ENCODE data around the gene HTT.

DNA sequence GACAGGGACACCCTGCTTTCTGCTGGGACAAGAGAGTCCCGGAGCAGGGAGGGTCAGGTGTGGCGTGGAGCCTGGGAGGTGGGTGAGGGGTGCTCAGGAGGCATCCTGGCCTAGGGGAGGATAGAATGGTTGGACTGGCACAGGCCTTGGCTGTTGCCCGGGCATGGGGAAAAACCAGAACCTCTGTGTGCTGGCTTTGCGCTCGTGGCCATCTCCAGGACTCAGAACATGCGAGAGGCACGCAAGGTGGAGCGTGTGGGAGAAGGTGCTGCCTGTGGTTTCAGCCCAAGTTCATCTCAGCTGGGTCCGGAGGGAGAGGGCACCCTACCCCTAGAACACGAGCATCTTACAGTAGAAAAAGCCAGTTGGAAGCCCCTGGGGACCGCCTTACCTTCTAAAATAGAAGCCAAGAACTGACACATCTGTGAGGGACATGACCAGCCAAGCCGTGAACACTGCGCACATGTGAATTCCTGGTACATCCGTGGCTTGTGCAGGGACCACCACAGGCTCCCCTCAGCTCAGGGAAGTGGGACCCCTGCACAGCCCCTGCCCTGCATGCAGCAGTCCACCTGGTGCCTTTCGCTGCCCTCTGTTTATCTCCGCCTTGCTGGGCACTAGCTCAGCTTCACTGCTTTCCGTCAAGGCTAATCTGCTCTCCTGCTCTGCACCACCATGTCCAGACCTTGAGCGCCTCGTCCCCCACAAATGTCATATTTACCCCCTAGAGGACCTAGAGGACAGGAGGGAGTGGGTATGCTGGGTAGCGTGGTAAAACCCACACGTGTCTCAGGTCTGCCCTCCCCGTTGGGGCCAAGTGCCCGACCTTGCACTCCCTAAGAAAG lies 187.9 kb downstream of the HTT start:
- TF ChIP-seq CTCF (IDR thresholded peaks at IDR 0.05) (no peak), POLR2A (IDR thresholded peaks at IDR 0.05) (no peak), POLR2AphosphoS5 (IDR thresholded peaks at IDR 0.05) (no peak), EP300 (IDR thresholded peaks at IDR 0.05) (no peak)
